ENCODE results near the gene CASS4.
"Not testable (repeated sequence)": the region's sequence is repeated elsewhere in the genome, so short reads cannot be mapped to it uniquely, and the experiment has no call there.

Gene CASS4

GRCh38 chr20:56380375-56380774 is 31.7 kb upstream of the CASS4 start:
- H3K36me3 ChIP-seq (ENCODE audit: control insufficient read depth, insufficient read depth, low read length) = peaks cover 51% of the 10 kb centered on the region
- no peak overlapping the region for H3K27ac ChIP-seq (ENCODE audit: insufficient read depth, low read depth, low read length, poor library complexity, severe bottlenecking)
- no peaks in the 10 kb centered on the region for H3K27me3 ChIP-seq (ENCODE audit: control insufficient read depth, insufficient read depth, low read length, poor library complexity, severe bottlenecking)
- H3K9me3 ChIP-seq (ENCODE audit: control insufficient read depth, low read length) = no peaks in the 10 kb centered on the region
- H3K4me1 ChIP-seq (ENCODE audit: control insufficient read depth, insufficient read depth, low read length) = no peaks in the 10 kb centered on the region
- WGBS, 2 experiments = 96 to 100% methylated on average over 1 of the region's 1 CpG
- H3K4me3 ChIP-seq (ENCODE audit: insufficient read depth, low read depth, low read length) = no peak overlapping the region

GRCh38 chr20:56381501-56381900 is 30.6 kb upstream of the CASS4 start:
- H3K27ac ChIP-seq (ENCODE audit: insufficient read depth, low read depth, low read length, poor library complexity, severe bottlenecking) = no peak overlapping the region
- H3K4me1 ChIP-seq (ENCODE audit: control insufficient read depth, insufficient read depth, low read length) = no peaks in the 10 kb centered on the region
- H3K4me3 ChIP-seq (ENCODE audit: insufficient read depth, low read depth, low read length) = no peak overlapping the region
- H3K36me3 ChIP-seq (ENCODE audit: control insufficient read depth, insufficient read depth, low read length) = peaks cover 56% of the 10 kb centered on the region
- WGBS, 2 experiments = 87 to 91% methylated on average over 1 of the region's 1 CpG
- no peaks in the 10 kb centered on the region for H3K9me3 ChIP-seq (ENCODE audit: control insufficient read depth, low read length)
- H3K27me3 ChIP-seq (ENCODE audit: control insufficient read depth, insufficient read depth, low read length, poor library complexity, severe bottlenecking) = no peaks in the 10 kb centered on the region

GRCh38 chr20:56382696-56383095 is 29.4 kb upstream of the CASS4 start:
- H3K36me3 ChIP-seq (ENCODE audit: control insufficient read depth, insufficient read depth, low read length) = peaks cover 58% of the 10 kb centered on the region
- H3K4me3 ChIP-seq (ENCODE audit: insufficient read depth, low read depth, low read length) = no peak overlapping the region
- H3K4me1 ChIP-seq (ENCODE audit: control insufficient read depth, insufficient read depth, low read length) = no peaks in the 10 kb centered on the region
- H3K9me3 ChIP-seq (ENCODE audit: control insufficient read depth, low read length) = no peaks in the 10 kb centered on the region
- H3K27ac ChIP-seq (ENCODE audit: insufficient read depth, low read depth, low read length, poor library complexity, severe bottlenecking) = no peak overlapping the region
- H3K27me3 ChIP-seq (ENCODE audit: control insufficient read depth, insufficient read depth, low read length, poor library complexity, severe bottlenecking) = no peaks in the 10 kb centered on the region
- 90 to 93% methylated on average over 4 of the region's 4 CpGs for WGBS, 2 experiments

GRCh38 chr20:56383334-56383733 is 28.7 kb upstream of the CASS4 start:
- no peak overlapping the region for H3K4me3 ChIP-seq (ENCODE audit: insufficient read depth, low read depth, low read length)
- H3K27ac ChIP-seq (ENCODE audit: insufficient read depth, low read depth, low read length, poor library complexity, severe bottlenecking) = no peak overlapping the region
- peaks cover 55% of the 10 kb centered on the region for H3K36me3 ChIP-seq (ENCODE audit: control insufficient read depth, insufficient read depth, low read length)
- no peaks in the 10 kb centered on the region for H3K4me1 ChIP-seq (ENCODE audit: control insufficient read depth, insufficient read depth, low read length)
- 94 to 95% methylated on average over 8 of the region's 8 CpGs for WGBS, 2 experiments
- no peaks in the 10 kb centered on the region for H3K9me3 ChIP-seq (ENCODE audit: control insufficient read depth, low read length)
- no peaks in the 10 kb centered on the region for H3K27me3 ChIP-seq (ENCODE audit: control insufficient read depth, insufficient read depth, low read length, poor library complexity, severe bottlenecking)

- no peaks in the 10 kb centered on the region for H3K9me3 ChIP-seq (ENCODE audit: control insufficient read depth, low read length)
- WGBS, 2 experiments = 90 to 92% methylated on average over 4 of the region's 4 CpGs
- H3K36me3 ChIP-seq (ENCODE audit: control insufficient read depth, insufficient read depth, low read length) = peaks cover 67% of the 10 kb centered on the region
- no peak overlapping the region for H3K27ac ChIP-seq (ENCODE audit: insufficient read depth, low read depth, low read length, poor library complexity, severe bottlenecking)
- H3K27me3 ChIP-seq (ENCODE audit: control insufficient read depth, insufficient read depth, low read length, poor library complexity, severe bottlenecking) = no peaks in the 10 kb centered on the region
- no peak overlapping the region for H3K4me3 ChIP-seq (ENCODE audit: insufficient read depth, low read depth, low read length)
- H3K4me1 ChIP-seq (ENCODE audit: control insufficient read depth, insufficient read depth, low read length) = no peaks in the 10 kb centered on the region
Observed at GRCh38 chr20:56385130-56385529, 26.9 kb upstream of the CASS4 start.

- 96% methylated on average over 6 of the region's 6 CpGs for WGBS, 2 experiments
- H3K27me3 ChIP-seq (ENCODE audit: control insufficient read depth, insufficient read depth, low read length, poor library complexity, severe bottlenecking) = no peaks in the 10 kb centered on the region
- H3K9me3 ChIP-seq (ENCODE audit: control insufficient read depth, low read length) = no peaks in the 10 kb centered on the region
- no peak overlapping the region for H3K27ac ChIP-seq (ENCODE audit: insufficient read depth, low read depth, low read length, poor library complexity, severe bottlenecking)
- H3K4me3 ChIP-seq (ENCODE audit: insufficient read depth, low read depth, low read length) = no peak overlapping the region
- H3K36me3 ChIP-seq (ENCODE audit: control insufficient read depth, insufficient read depth, low read length) = peaks cover 58% of the 10 kb centered on the region
- H3K4me1 ChIP-seq (ENCODE audit: control insufficient read depth, insufficient read depth, low read length) = peaks cover 8% of the 10 kb centered on the region
Observed at GRCh38 chr20:56386219-56386618, 25.8 kb upstream of the CASS4 start.

GRCh38 chr20:56388882-56389281 is 23.2 kb upstream of the CASS4 start:
- H3K9me3 ChIP-seq (ENCODE audit: control insufficient read depth, low read length) = no peaks in the 10 kb centered on the region
- 83% methylated on average over 4 of the region's 4 CpGs for WGBS, 2 experiments
- peaks cover 13% of the 10 kb centered on the region for H3K4me1 ChIP-seq (ENCODE audit: control insufficient read depth, insufficient read depth, low read length)
- no peaks in the 10 kb centered on the region for H3K27me3 ChIP-seq (ENCODE audit: control insufficient read depth, insufficient read depth, low read length, poor library complexity, severe bottlenecking)
- H3K4me3 ChIP-seq (ENCODE audit: insufficient read depth, low read depth, low read length) = no peak overlapping the region
- H3K36me3 ChIP-seq (ENCODE audit: control insufficient read depth, insufficient read depth, low read length) = peaks cover 43% of the 10 kb centered on the region
- no peak overlapping the region for H3K27ac ChIP-seq (ENCODE audit: insufficient read depth, low read depth, low read length, poor library complexity, severe bottlenecking)

GRCh38 chr20:56389807-56390206 is 22.3 kb upstream of the CASS4 start:
- Histone ChIP-seq H3K4me3 (ENCODE audit: insufficient read depth, low read depth, low read length) (no peak overlapping the region), H3K4me1 (ENCODE audit: control insufficient read depth, insufficient read depth, low read length) (peaks cover 15% of the 10 kb centered on the region), H3K9me3 (ENCODE audit: control insufficient read depth, low read length) (no peaks in the 10 kb centered on the region), H3K27me3 (ENCODE audit: control insufficient read depth, insufficient read depth, low read length, poor library complexity, severe bottlenecking) (no peaks in the 10 kb centered on the region), H3K36me3 (ENCODE audit: control insufficient read depth, insufficient read depth, low read length) (peaks cover 37% of the 10 kb centered on the region), H3K27ac (ENCODE audit: insufficient read depth, low read depth, low read length, poor library complexity, severe bottlenecking) (no peak overlapping the region)
- WGBS, 2 experiments = 92 to 95% methylated on average over 4 of the region's 4 CpGs

- Histone ChIP-seq H3K36me3 (ENCODE audit: control insufficient read depth, insufficient read depth, low read length) (peaks cover 36% of the 10 kb centered on the region), H3K4me1 (ENCODE audit: control insufficient read depth, insufficient read depth, low read length) (peaks cover 15% of the 10 kb centered on the region)
- WGBS, 2 experiments = 94 to 96% methylated on average over 9 of the region's 9 CpGs
- not testable (repeated sequence) for H3K27ac ChIP-seq (ENCODE audit: insufficient read depth, low read depth, low read length, poor library complexity, severe bottlenecking); H3K27me3 ChIP-seq (ENCODE audit: control insufficient read depth, insufficient read depth, low read length, poor library complexity, severe bottlenecking); H3K9me3 ChIP-seq (ENCODE audit: control insufficient read depth, low read length); H3K4me3 ChIP-seq (ENCODE audit: insufficient read depth, low read depth, low read length)
Observed at GRCh38 chr20:56390396-56390795, 21.7 kb upstream of the CASS4 start.

GRCh38 chr20:56391037-56391436 is 21.0 kb upstream of the CASS4 start:
- H3K4me1 ChIP-seq (ENCODE audit: control insufficient read depth, insufficient read depth, low read length) = peaks cover 15% of the 10 kb centered on the region
- no peak overlapping the region for H3K27ac ChIP-seq (ENCODE audit: insufficient read depth, low read depth, low read length, poor library complexity, severe bottlenecking)
- H3K36me3 ChIP-seq (ENCODE audit: control insufficient read depth, insufficient read depth, low read length) = peaks cover 36% of the 10 kb centered on the region
- H3K4me3 ChIP-seq (ENCODE audit: insufficient read depth, low read depth, low read length) = peak overlapping the region; percentile 97
- no peaks in the 10 kb centered on the region for H3K27me3 ChIP-seq (ENCODE audit: control insufficient read depth, insufficient read depth, low read length, poor library complexity, severe bottlenecking)
- H3K9me3 ChIP-seq (ENCODE audit: control insufficient read depth, low read length) = no peaks in the 10 kb centered on the region
- WGBS, 2 experiments = 29% methylated on average over 10 of the region's 10 CpGs

- peak overlapping the region; percentile 72 for H3K27ac ChIP-seq (ENCODE audit: insufficient read depth, low read depth, low read length, poor library complexity, severe bottlenecking)
- WGBS, 2 experiments = 0% methylated on average over 29 of the region's 29 CpGs
Observed at GRCh38 chr20:56391596-56392131, 20.4 kb upstream of the CASS4 start.

More at GRCh38 chr20:56391596-56392131, 20.4 kb upstream of the CASS4 start:
- Histone ChIP-seq H3K4me1 (ENCODE audit: control insufficient read depth, insufficient read depth, low read length) (peaks cover 15% of the 10 kb centered on the region), H3K9me3 (ENCODE audit: control insufficient read depth, low read length) (no peaks in the 10 kb centered on the region), H3K27me3 (ENCODE audit: control insufficient read depth, insufficient read depth, low read length, poor library complexity, severe bottlenecking) (no peaks in the 10 kb centered on the region), H3K4me3 (ENCODE audit: insufficient read depth, low read depth, low read length) (peak overlapping the region; percentile 97), H3K36me3 (ENCODE audit: control insufficient read depth, insufficient read depth, low read length) (peaks cover 38% of the 10 kb centered on the region)
